Vagina (tissue), 2 donors: ENCODE results near the gene LCT.

Experiments used
- POLR2A ChIP-seq, 2 donors: fragments of 450-650 bp; IDR thresholded peaks; one replicate each; pipeline ENCODE4 v1.6.1; 2017; ENCODE audit warnings: antibody characterized with exemption in 2 of 2, mild to moderate bottlenecking in 2 of 2, moderate library complexity in 2 of 2
- TF ChIP-seq, protein P1 (sequence below), 3 experiments: fragments of 450-650 bp in 2 of 3; fragments of 200-600 bp in 1 of 3; sonication (generic) in 1 of 3; IDR thresholded peaks; one replicate each; pipeline ENCODE4 v1.5.1; 2017 to 2019; ENCODE audit warnings: antibody characterized with exemption in 3 of 3, mild to moderate bottlenecking in 2 of 3, moderate library complexity in 2 of 3

DNA sequence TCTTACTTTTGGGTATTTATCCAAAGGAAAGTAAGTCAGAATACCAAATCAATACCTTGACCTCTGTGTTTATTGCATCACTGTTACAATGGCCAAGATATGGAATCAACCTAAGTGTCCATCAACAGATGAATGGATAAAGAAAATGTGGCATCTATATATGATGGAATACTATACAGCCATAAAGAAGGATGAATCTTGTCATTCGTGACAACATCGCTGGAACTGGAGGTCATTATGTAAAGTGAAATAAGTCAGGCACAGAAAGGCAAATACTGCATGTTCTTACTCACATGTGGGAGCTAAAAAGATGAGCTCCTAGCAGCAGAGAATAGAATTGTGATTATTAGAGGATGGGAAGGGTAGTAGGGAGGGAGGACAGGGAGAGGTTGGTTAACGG is 34.6 kb downstream of the LCT start:
- TF ChIP-seq, protein P1, sequence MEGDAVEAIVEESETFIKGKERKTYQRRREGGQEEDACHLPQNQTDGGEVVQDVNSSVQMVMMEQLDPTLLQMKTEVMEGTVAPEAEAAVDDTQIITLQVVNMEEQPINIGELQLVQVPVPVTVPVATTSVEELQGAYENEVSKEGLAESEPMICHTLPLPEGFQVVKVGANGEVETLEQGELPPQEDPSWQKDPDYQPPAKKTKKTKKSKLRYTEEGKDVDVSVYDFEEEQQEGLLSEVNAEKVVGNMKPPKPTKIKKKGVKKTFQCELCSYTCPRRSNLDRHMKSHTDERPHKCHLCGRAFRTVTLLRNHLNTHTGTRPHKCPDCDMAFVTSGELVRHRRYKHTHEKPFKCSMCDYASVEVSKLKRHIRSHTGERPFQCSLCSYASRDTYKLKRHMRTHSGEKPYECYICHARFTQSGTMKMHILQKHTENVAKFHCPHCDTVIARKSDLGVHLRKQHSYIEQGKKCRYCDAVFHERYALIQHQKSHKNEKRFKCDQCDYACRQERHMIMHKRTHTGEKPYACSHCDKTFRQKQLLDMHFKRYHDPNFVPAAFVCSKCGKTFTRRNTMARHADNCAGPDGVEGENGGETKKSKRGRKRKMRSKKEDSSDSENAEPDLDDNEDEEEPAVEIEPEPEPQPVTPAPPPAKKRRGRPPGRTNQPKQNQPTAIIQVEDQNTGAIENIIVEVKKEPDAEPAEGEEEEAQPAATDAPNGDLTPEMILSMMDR (IDR thresholded peaks at IDR 0.05): no peak
- no peak for TF ChIP-seq POLR2A (IDR thresholded peaks at IDR 0.05)
